C4-2B (cell line): ENCODE results near the gene CDH23.

Experiments used
- ZFX ChIP-seq: fragments of 450-650 bp; IDR thresholded peaks from 2 replicates; pipeline ENCODE4 v1.6.1; 2017
- TF ChIP-seq, protein P1 (sequence below): fragments of 450-650 bp; conservative IDR thresholded peaks from 2 replicates; pipeline ENCODE4 v1.5.1; 2017; ENCODE audit warnings: mild to moderate bottlenecking

DNA sequence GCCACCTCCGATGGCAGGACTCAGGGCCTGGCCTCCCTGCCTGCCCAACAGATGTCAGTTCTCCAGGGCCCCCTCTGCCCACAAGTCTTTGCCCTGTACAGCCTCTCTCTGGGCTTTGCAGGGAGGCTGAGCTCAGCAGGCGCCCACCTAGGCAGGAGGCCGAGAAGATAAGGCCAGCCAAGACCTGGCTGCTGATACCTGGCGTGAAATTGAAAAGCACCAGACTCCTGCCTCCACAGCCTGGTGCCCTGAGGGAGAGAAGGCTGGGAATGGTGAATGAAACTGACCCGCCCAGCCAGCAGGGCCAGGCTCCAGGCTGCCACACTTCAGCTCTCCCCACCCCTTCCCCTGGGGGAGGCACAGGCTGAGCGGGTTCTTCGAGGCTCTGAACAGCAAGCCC lies 145.8 kb downstream of the CDH23 start:
- TF ChIP-seq, protein P1, sequence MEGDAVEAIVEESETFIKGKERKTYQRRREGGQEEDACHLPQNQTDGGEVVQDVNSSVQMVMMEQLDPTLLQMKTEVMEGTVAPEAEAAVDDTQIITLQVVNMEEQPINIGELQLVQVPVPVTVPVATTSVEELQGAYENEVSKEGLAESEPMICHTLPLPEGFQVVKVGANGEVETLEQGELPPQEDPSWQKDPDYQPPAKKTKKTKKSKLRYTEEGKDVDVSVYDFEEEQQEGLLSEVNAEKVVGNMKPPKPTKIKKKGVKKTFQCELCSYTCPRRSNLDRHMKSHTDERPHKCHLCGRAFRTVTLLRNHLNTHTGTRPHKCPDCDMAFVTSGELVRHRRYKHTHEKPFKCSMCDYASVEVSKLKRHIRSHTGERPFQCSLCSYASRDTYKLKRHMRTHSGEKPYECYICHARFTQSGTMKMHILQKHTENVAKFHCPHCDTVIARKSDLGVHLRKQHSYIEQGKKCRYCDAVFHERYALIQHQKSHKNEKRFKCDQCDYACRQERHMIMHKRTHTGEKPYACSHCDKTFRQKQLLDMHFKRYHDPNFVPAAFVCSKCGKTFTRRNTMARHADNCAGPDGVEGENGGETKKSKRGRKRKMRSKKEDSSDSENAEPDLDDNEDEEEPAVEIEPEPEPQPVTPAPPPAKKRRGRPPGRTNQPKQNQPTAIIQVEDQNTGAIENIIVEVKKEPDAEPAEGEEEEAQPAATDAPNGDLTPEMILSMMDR: no peak
- TF ChIP-seq ZFX: no peak
